Natural killer cell (primary cell): ENCODE results near the gene CABP4. TPM values are rescaled to one million over a fixed set of nuclear protein-coding genes. Genes with fewer than 3 reads are reported as not detected.
A peak's percentile ranks its signal among the peaks of the same experiment; 100 is the strongest.

Source experiments
- ATAC-seq, 3 donors: fragments of 150-1000 bp in 2 of 3; fragments of 200-7000 bp in 1 of 3; cut with Tn5 transposase; 1 replicate in 1 of 3; 2 replicates in 2 of 3; pipeline ENCODE4 v1.10.0; 2021; ENCODE audit warnings: mild to moderate bottlenecking in 2 of 3, moderate library complexity in 2 of 3
- DNase-seq, 2 donors: peaks; one replicate each; pipeline versions ENCODE4 v3.0.0 to v3.0.0-alpha.2; 2013 to 2021; ENCODE audit warnings: mixed read lengths in 1 of 2
- H3K27ac ChIP-seq: one replicate; pipeline ENCODE4 v1.5.1; 2013; ENCODE audit warnings: mild to moderate bottlenecking, low read length
- H3K27me3 ChIP-seq: one replicate; pipeline ENCODE4 v1.6.1; 2013; ENCODE audit warnings: low read length; ENCODE audit not compliant: control insufficient read depth, insufficient read depth
- H3K36me3 ChIP-seq: one replicate; pipeline ENCODE4 v1.6.1; 2013; ENCODE audit warnings: low read length; ENCODE audit not compliant: control insufficient read depth, insufficient read depth
- H3K4me1 ChIP-seq: one replicate; pipeline ENCODE4 v1.6.1; 2013; ENCODE audit warnings: low read length; ENCODE audit not compliant: control insufficient read depth, insufficient read depth
- H3K4me3 ChIP-seq: one replicate; pipeline ENCODE4 v1.5.1; 2013; ENCODE audit warnings: low read length
- H3K9me3 ChIP-seq: one replicate; pipeline ENCODE4 v1.6.1; 2013; ENCODE audit warnings: low read length; ENCODE audit not compliant: control insufficient read depth, insufficient read depth
- H3K27ac Mint-ChIP-seq, 2 donors: one replicate each; pipeline ENCODE4 v1.8.0; 2022; ENCODE audit warnings: mild to moderate bottlenecking in 2 of 2, mixed read lengths in 2 of 2, moderate library complexity in 1 of 2
- H3K27me3 Mint-ChIP-seq, 2 donors: one replicate each; pipeline ENCODE4 v1.8.0; 2022; ENCODE audit warnings: low read depth in 2 of 2, mixed read lengths in 2 of 2
- H3K36me3 Mint-ChIP-seq: one replicate; pipeline ENCODE4 v1.8.0; 2022; ENCODE audit warnings: mixed read lengths
- H3K4me1 Mint-ChIP-seq, 2 donors: one replicate each; pipeline ENCODE4 v1.8.0; 2022; ENCODE audit warnings: mixed read lengths in 2 of 2
- H3K4me3 Mint-ChIP-seq: one replicate; pipeline ENCODE4 v1.8.0; 2022; ENCODE audit warnings: mild to moderate bottlenecking, moderate library complexity, mixed read lengths
- H3K9me3 Mint-ChIP-seq, 2 donors: one replicate each; pipeline ENCODE4 v1.8.0; 2022; ENCODE audit warnings: mixed read lengths in 2 of 2
- WGBS: methylation state at CpG from one replicate; pipeline ENCODE4 v1.1.7; 2013; ENCODE audit warnings: missing lambda C conversion rate; ENCODE audit not compliant: insufficient coverage; 5-methylcytosine and 5-hydroxymethylcytosine counted together
- intact Hi-C: fragments of 100-400 bp; cut with micrococcal nuclease; formaldehyde crosslinking; loops from one replicate; pipeline ENCODE4 v1.14.2; 2022
- total RNA-seq, 4 donors: library from RNA; stranded (reverse); fragments of 120-200 nt in 1 of 4; gene quantifications; one replicate each; pipeline versions ENCODE4 v1.2.3 to v1.2.4, GENCODE V29; 2013 to 2022
- TF ChIP-seq, protein P1 (sequence below): fragments of 200-600 bp; IDR thresholded peaks from one replicate; pipeline ENCODE4 v1.8.0; 2022; ENCODE audit warnings: antibody characterized with exemption

Gene CABP4
- total RNA-seq, 3 donors from 2014 or later (not counting 1 experiment from before 2014, with no cell fraction given) = 12.9 to 22.8 (median 21.3) TPM

DNA sequence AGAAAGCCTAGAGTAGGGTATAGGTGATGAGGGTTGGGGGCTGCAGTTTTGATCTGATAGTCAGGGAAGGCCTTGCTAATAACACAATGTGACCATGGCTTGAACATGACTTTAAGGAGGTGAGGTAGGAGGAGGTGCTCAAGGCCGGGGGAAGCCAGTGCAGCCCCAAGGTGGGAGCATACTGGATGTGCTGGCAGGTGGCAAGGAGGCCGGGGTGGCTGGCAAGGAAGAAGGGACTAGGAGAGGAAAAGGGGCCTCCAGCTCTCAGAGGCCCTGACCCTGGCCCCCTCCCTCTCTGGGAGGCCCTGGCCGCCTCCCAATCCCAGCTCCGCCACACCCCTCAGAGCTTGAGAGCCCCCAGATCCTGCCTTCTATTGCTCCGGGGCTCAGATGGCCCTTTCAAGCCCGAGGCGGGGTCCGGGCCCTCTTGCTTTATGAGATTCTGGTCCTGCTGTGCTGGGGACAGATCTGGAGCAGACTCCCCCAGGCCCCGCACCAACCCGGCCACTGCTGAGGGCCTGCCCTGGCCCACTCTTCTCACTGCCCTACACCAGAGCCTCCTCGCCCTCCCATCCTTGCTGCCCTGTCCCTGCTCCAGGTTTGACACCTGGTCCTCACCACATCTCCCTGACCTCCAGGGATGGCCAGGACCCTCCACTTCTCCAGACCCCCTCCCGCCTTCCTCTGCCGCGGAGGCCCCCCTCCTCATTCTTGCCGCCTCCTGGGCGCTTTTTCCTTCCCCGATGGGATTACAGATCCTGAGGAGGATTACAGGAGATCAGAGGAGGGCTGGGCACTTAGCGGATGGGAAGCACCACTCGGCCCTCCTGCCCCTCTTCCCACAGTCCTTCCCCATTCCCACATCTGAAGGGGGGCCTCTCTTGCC, 48.2 kb downstream of the CABP4 start:
- intact Hi-C loops = loop anchor here (2.0 to 10.0 kb wide), 2 partner anchors 19 to 111 kb away; no protein-coding TSS in a partner anchor

DNA sequence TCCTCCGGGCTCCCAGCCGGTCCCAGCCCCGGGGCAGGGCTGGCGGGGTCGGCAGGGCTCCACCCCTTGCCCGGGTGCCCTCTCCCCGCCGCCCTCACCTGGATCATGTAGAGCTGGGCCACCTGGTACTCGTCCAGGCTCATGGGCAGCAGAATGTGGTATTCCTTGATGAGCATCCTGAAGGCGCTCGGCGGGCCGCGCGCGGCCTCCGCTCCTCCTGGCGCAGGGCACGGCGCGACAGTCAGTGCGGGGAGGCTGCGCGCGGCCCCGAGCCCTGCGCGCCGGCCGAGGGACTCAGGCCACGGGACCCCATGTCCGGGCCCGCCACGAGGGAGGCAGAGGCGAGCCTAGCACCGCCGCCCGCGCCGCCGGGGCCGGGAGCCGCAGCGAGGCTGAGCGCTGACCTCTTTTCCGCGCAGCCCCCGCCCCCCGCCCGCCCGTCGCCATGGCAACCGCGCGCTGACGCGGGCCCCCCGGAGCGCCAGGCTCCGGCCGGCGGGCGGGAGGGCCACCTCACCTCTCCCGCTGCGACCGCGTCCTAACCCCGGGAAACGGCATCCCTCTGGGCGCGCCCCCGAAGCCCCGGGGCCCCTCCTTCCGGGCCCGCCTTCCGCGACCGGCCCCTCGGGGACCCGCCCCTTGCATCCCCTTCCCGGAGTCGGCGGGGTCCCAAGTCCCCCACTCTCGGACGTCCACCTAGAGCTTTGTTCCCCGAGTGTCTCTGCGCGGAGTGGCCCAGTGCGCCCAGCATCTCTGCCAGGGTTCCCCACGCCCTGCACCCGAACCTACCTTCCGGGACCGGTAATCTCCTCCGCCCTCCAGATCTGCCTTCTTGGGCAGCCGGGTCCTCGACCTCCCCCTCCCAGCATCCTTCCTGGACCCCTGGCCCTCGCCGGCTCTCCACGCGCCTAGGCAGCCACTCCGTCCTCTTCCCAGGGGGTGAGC, 49.1 kb downstream of the CABP4 start:
- Mint-ChIP-seq H3K4me3 (peak overlapping the region; percentile 92), H3K9me3 (no peaks in the 10 kb centered on the region), H3K27ac (peak overlapping the region; percentile 95 to 97), H3K27me3 (no peaks in the 10 kb centered on the region), H3K4me1 (peaks cover 40 to 63% of the 10 kb centered on the region in 2 donors), H3K36me3 (peaks cover 7% of the 10 kb centered on the region)
- Histone ChIP-seq H3K27ac (peak overlapping the region; percentile 75), H3K9me3 (no peaks in the 10 kb centered on the region), H3K4me1 (peaks cover 43% of the 10 kb centered on the region), H3K27me3 (no peaks in the 10 kb centered on the region), H3K4me3 (peak overlapping the region; percentile 65), H3K36me3 (peaks cover 37% of the 10 kb centered on the region)
- ATAC-seq (no peak), DNase-seq (peak; percentile 47 to 60)
- WGBS = 3% methylated on average over 101 of the region's 101 CpGs
- intact Hi-C loops = loop anchor here (2.0 to 10.0 kb wide), 2 partner anchors 19 to 111 kb away; no protein-coding TSS in a partner anchor
- TF ChIP-seq, protein P1, sequence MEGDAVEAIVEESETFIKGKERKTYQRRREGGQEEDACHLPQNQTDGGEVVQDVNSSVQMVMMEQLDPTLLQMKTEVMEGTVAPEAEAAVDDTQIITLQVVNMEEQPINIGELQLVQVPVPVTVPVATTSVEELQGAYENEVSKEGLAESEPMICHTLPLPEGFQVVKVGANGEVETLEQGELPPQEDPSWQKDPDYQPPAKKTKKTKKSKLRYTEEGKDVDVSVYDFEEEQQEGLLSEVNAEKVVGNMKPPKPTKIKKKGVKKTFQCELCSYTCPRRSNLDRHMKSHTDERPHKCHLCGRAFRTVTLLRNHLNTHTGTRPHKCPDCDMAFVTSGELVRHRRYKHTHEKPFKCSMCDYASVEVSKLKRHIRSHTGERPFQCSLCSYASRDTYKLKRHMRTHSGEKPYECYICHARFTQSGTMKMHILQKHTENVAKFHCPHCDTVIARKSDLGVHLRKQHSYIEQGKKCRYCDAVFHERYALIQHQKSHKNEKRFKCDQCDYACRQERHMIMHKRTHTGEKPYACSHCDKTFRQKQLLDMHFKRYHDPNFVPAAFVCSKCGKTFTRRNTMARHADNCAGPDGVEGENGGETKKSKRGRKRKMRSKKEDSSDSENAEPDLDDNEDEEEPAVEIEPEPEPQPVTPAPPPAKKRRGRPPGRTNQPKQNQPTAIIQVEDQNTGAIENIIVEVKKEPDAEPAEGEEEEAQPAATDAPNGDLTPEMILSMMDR = no peak

More for the DNA sequence above, 48.2 kb downstream of the CABP4 start:
- WGBS = 87% methylated on average over 19 of the region's 19 CpGs
- no peaks in the 10 kb centered on the region for H3K9me3 Mint-ChIP-seq
- H3K4me3 Mint-ChIP-seq = peak overlapping the region; percentile 62
- TF ChIP-seq, protein P1 = no peak
- no peak for DNase-seq
- peaks cover 40 to 54% of the 10 kb centered on the region in 2 donors for H3K4me1 Mint-ChIP-seq
- Histone ChIP-seq H3K36me3 (peaks cover 46% of the 10 kb centered on the region), H3K4me1 (peaks cover 37% of the 10 kb centered on the region), H3K27ac (no peak overlapping the region), H3K4me3 (no peak overlapping the region), H3K27me3 (no peaks in the 10 kb centered on the region), H3K9me3 (no peaks in the 10 kb centered on the region)
- H3K27ac Mint-ChIP-seq = peak overlapping the region; percentile 37 to 67
- ATAC-seq = no peak
- H3K36me3 Mint-ChIP-seq = peaks cover 7% of the 10 kb centered on the region
- no peaks in the 10 kb centered on the region for H3K27me3 Mint-ChIP-seq

DNA sequence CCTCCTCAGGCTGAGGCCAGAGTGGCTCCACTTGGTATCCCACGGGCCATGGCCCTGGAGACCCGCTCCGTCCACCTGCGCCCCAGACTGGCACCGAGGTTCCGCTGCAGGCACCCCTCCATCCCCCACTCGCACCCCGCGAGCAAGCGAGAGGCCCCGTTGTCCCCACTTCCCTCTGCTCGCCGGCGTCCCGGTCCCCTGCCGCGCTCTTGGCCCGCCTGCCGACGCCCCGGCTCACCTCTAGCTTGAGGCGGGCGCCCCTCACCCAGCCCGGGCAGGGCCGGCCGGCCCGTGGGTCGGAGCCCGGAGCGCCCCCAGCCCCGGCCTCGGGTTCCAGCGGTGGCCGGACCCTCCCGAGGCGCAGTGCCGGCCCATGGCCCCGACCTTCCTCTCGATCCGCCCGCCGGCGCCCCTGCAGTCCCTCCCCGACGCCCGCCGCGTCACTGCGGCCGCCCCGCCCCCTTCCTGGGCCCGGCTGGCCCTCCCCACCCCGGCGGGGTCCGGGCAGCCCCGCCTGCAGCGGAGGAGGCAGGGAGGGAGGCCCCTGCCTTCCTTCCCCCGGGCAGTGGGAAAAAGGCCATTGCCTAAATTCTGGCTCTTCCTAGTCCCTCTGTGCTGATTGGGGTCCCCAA, 49.9 kb downstream of the CABP4 start, which contains the start of gene PITPNM1:
Gene PITPNM1, minus strand, starts transcription at position 414 of the 632 bp plus-strand sequence. CDS start 1,183 bp downstream, outside the sequence.
- DNase-seq = peak; percentile 76 to 81
- H3K4me3 ChIP-seq = peak within 1 kb of the TSS; percentile 65
- H3K4me1 ChIP-seq = peaks cover 43% of the 10 kb centered on the region
- H3K27me3 ChIP-seq = no peaks in the 10 kb centered on the region
- peaks cover 40 to 65% of the 10 kb centered on the region in 2 donors for H3K4me1 Mint-ChIP-seq
- ATAC-seq = peak; percentile 16 to 32 (median 21)
- peaks cover 0 to 3% of the 10 kb centered on the region in 2 donors for H3K27me3 Mint-ChIP-seq
- peaks cover 31% of the 10 kb centered on the region for H3K36me3 ChIP-seq
- H3K9me3 Mint-ChIP-seq = no peaks in the 10 kb centered on the region
- peak within 1 kb of the TSS; percentile 92 for H3K4me3 Mint-ChIP-seq
- H3K9me3 ChIP-seq = no peaks in the 10 kb centered on the region
- TF ChIP-seq, protein P1 = no peak
- intact Hi-C loops = loop anchor here (1.0 to 10.0 kb wide), 5 partner anchors 20 to 238 kb away; partner anchors contain the start of genes GRK2, PPP1CA and TBC1D10C
- under 1% methylated on average over 58 of the region's 58 CpGs for WGBS
- peak within 1 kb of the TSS; percentile 95 to 97 for H3K27ac Mint-ChIP-seq
- H3K27ac ChIP-seq = peak within 1 kb of the TSS; percentile 94
- H3K36me3 Mint-ChIP-seq = peaks cover 7% of the 10 kb centered on the region
